ENCODE measurements around the gene HIRA. TPM values are rescaled to one million over a fixed set of nuclear protein-coding genes. Genes with fewer than 3 reads are reported as not detected.

The HIRA gene
- total RNA-seq, 1 experiment from 2014 or later, result 23.8 TPM

- intact Hi-C loops (cut with micrococcal nuclease; ENCODE audit: unreplicated experiment) (no loop called here), in situ Hi-C loops (cut with HindIII; ENCODE audit: low pct_unique_long_range_greater_than_20kb, low sequenced_read_pairs) (no loop called here)
- no peaks in the 10 kb centered on the region for H3K4me1 ChIP-seq (ENCODE audit: control insufficient read depth, insufficient read depth, low read length)
- no peaks in the 10 kb centered on the region for H3K9me3 ChIP-seq (ENCODE audit: control insufficient read depth, insufficient read depth, low read depth, low read length)
- no TSS peak for BruUV-seq (replicated peaks)
- no peak for TF ChIP-seq CTCF (IDR thresholded peaks at IDR 0.05)
- TF ChIP-seq SIN3A (IDR thresholded peaks at IDR 0.05; ENCODE audit: borderline replicate concordance, insufficient read depth, low read depth, low read length), result no peak
- TF ChIP-seq TCF7L2 (IDR thresholded peaks at IDR 0.05; ENCODE audit: low read depth, low read length), result no peak
- TF ChIP-seq POLR2AphosphoS5 (IDR thresholded peaks at IDR 0.05; ENCODE audit: low read depth, low read length), result no peak
- TF ChIP-seq, protein P1, sequence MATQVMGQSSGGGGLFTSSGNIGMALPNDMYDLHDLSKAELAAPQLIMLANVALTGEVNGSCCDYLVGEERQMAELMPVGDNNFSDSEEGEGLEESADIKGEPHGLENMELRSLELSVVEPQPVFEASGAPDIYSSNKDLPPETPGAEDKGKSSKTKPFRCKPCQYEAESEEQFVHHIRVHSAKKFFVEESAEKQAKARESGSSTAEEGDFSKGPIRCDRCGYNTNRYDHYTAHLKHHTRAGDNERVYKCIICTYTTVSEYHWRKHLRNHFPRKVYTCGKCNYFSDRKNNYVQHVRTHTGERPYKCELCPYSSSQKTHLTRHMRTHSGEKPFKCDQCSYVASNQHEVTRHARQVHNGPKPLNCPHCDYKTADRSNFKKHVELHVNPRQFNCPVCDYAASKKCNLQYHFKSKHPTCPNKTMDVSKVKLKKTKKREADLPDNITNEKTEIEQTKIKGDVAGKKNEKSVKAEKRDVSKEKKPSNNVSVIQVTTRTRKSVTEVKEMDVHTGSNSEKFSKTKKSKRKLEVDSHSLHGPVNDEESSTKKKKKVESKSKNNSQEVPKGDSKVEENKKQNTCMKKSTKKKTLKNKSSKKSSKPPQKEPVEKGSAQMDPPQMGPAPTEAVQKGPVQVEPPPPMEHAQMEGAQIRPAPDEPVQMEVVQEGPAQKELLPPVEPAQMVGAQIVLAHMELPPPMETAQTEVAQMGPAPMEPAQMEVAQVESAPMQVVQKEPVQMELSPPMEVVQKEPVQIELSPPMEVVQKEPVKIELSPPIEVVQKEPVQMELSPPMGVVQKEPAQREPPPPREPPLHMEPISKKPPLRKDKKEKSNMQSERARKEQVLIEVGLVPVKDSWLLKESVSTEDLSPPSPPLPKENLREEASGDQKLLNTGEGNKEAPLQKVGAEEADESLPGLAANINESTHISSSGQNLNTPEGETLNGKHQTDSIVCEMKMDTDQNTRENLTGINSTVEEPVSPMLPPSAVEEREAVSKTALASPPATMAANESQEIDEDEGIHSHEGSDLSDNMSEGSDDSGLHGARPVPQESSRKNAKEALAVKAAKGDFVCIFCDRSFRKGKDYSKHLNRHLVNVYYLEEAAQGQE (IDR thresholded peaks at IDR 0.05; ENCODE audit: insufficient read depth in 1 of 2, low read depth in 2 of 2, low read length in 1 of 2), result no peak
- POLR2A ChIA-PET, result interaction anchor here (0.7 kb wide), 1 partner anchor 51 kb away, joined by 4 read pairs; no protein-coding TSS in a partner anchor
- CTCF ChIA-PET, result interaction anchor here (0.6 kb wide), 1 partner anchor 23 kb away, joined by 4 read pairs; no protein-coding TSS in a partner anchor
- DNase-seq (ENCODE audit: low read depth, low spot score) (no peak), ATAC-seq (no peak)
- H3K36me3 ChIP-seq (ENCODE audit: control insufficient read depth, insufficient read depth, low read length), result peaks cover 31% of the 10 kb centered on the region
- H3K4me3 ChIP-seq (ENCODE audit: low read depth in 2 of 2, low read length in 2 of 2), result no peak overlapping the region
- no peaks in the 10 kb centered on the region for H3K27me3 ChIP-seq (ENCODE audit: control insufficient read depth, insufficient read depth, low read length)
- H3K27ac ChIP-seq (ENCODE audit: low read length), result no peak overlapping the region
Measured at GRCh38 chr22:19466126-19466716, 34.7 kb upstream of the HIRA start.

DNA sequence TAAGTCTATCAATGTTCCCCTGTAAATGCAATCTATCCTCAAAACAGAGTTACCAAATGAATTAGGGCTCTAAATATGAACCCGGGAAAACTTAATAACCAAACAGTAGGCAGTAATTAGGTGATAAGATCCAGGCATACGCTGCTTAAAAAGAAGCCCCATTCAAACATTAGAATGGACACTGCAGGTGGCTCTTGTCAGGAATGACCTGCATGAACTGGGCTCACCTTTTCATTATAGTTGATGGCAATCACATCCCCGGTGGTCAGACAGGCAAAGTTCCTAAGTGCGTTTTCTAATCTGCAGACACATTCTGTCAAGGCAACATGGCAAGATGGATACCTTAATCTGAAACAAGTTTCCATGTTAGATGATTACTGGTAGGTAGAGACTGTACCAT, 33.4 kb upstream of the HIRA start:
- in situ Hi-C loops (cut with HindIII; ENCODE audit: low pct_unique_long_range_greater_than_20kb, low sequenced_read_pairs) (no loop called here), intact Hi-C loops (cut with micrococcal nuclease; ENCODE audit: unreplicated experiment) (no loop called here)
- H3K27ac ChIP-seq (ENCODE audit: low read length), result no peak overlapping the region
- DNase-seq (ENCODE audit: low read depth, low spot score) (no peak), ATAC-seq (no peak)
- no peaks in the 10 kb centered on the region for H3K27me3 ChIP-seq (ENCODE audit: control insufficient read depth, insufficient read depth, low read length)
- CTCF ChIA-PET, result no interaction called here
- no TSS peak for BruUV-seq (replicated peaks)
- POLR2A ChIA-PET, result no interaction called here
- H3K9me3 ChIP-seq (ENCODE audit: control insufficient read depth, insufficient read depth, low read depth, low read length), result no peaks in the 10 kb centered on the region
- H3K4me3 ChIP-seq (ENCODE audit: low read depth in 2 of 2, low read length in 2 of 2), result no peak overlapping the region
- H3K4me1 ChIP-seq (ENCODE audit: control insufficient read depth, insufficient read depth, low read length), result no peaks in the 10 kb centered on the region
- peaks cover 29% of the 10 kb centered on the region for H3K36me3 ChIP-seq (ENCODE audit: control insufficient read depth, insufficient read depth, low read length)
- no peak for TF ChIP-seq POLR2AphosphoS5 (IDR thresholded peaks at IDR 0.05; ENCODE audit: low read depth, low read length)
- TF ChIP-seq, protein P1 (IDR thresholded peaks at IDR 0.05; ENCODE audit: insufficient read depth in 1 of 2, low read depth in 2 of 2, low read length in 1 of 2), result no peak
- TF ChIP-seq CTCF (IDR thresholded peaks at IDR 0.05), result no peak
- no peak for TF ChIP-seq TCF7L2 (IDR thresholded peaks at IDR 0.05; ENCODE audit: low read depth, low read length)
- no peak for TF ChIP-seq SIN3A (IDR thresholded peaks at IDR 0.05; ENCODE audit: borderline replicate concordance, insufficient read depth, low read depth, low read length)
